AG04450 (cell line): ENCODE measurements around the gene SLC4A1. TPM values are rescaled to one million over a fixed set of nuclear protein-coding genes. Genes with fewer than 3 reads are reported as not detected.

ENCODE experiments used
- CTCF ChIA-PET: fragments of 300-600, 350-600 bp; formaldehyde crosslinking; extraction: SDS; loops from one replicate; lab custom pipeline; 2022; ENCODE audit warnings: antibody characterized with exemption, inconsistent platforms; lab: Charles Lee
- POLR2A ChIA-PET: fragments of 350-600 bp; formaldehyde crosslinking; extraction: SDS; loops from one replicate; lab custom pipeline; 2021; ENCODE audit warnings: antibody characterized with exemption, inconsistent platforms; lab: Yijun Ruan, JAX
- DNase-seq: peaks from one replicate; pipeline ENCODE4 v3.0.0-alpha.2; 2011; ENCODE audit warnings: low read depth, low spot score
- H3K27ac ChIP-seq: one replicate; pipeline ENCODE4 v1.5.1; 2012; ENCODE audit warnings: low read depth, low read length, control low read depth
- H3K27me3 ChIP-seq: one replicate; pipeline ENCODE4 v1.6.0; 2012; ENCODE audit warnings: low read length; ENCODE audit not compliant: control insufficient read depth, insufficient read depth
- H3K4me3 ChIP-seq: 2 replicates; pipeline ENCODE4 v1.5.1; 2011; ENCODE audit warnings: mild to moderate bottlenecking, low read depth, low read length, control low read depth
- H3K9me3 ChIP-seq: 2 replicates; pipeline ENCODE4 v1.5.1; 2012; ENCODE audit warnings: low read length; ENCODE audit not compliant: control insufficient read depth, insufficient read depth
- polyA plus RNA-seq: library from polyadenylated mRNA; depleted of rRNA; stranded (reverse); fragments of >200 nt; gene quantifications from 2 replicates; pipeline ENCODE4 v1.2.3, GENCODE V29; 2011
- TF ChIP-seq, protein P1 (sequence below): IDR thresholded peaks from 2 replicates; pipeline ENCODE4 v1.5.1; 2011; ENCODE audit warnings: low read depth, low read length, control low read depth, inconsistent platforms

The SLC4A1 gene
- polyA plus RNA-seq, 1 experiment: not detected

DNA sequence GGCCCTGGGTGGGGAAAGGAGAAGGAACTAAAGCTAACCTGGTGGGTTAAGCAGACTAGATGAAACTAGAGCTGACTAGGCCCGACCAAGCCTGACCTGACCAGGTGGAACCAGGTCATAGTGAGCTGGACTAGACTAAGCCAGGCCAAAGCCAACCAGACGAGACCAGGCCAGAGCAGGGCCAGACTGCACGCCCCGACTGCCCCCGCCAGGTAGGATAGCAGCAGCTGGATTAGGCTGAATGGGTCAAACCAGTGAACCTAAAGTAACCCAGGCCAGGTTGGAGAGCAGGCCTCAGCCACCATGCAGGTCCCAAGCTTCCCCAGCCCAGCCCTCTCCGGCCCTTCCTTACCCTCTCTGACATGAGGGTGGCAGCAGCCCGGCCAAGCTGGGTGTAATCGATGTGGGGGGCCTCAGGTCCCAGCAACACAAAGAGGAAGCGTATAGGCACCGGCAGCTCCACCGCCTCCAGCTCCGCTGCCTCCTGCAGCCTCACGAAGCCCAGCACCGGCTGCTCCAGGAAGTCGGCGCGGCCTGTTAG lies 9.1 kb downstream of the SLC4A1 start:
- H3K4me3 ChIP-seq: no peak overlapping the region

DNA sequence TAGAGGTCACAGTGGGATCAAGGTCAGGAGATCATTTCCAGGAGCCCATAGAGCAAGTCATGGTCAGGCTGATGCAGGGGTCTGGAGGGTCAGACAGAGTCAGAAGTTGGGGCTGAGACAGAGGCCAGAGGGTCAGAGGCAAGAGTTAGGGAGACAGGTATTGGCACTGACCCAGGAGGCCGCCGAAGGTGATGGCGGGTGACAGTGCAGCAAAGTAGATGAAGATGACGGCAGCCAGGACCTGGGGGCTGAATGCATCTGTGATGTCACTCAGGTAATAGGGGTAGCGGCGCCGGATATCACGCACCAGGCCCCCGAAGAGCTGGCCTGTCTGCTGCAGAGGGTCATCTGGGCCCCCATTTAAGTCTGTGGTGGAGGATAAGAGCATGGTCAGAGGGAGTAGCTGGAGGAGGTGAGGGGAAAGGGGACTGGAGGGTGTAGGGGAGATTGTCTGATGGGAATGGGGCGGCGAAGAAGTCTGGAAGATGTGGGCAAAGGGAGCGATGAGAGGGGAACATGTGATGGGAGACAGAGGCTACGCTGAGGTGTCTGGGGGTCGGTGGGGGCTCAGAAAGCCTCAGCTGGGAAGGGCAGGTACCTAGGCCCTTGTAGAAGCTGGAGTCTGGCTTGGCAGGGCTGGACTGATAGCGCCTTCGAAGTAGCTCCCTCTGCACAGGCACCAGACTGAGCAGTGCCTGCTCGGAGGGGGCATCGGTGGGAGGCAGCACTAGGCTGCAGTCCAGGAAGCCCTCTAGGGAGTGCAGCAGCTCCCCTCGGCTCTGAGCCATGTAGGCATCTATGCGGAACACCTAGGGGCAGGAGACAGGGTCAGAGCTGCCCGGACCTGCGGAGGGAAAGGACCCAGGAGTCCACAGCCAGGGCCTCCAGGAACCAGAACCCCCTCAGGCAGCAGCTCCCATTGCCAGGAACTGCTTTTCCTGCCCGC lies 9.8 kb downstream of the SLC4A1 start:
- ChIA-PET POLR2A (no interaction called here), CTCF (no interaction called here)
- Histone ChIP-seq H3K27ac (no peak overlapping the region), H3K9me3 (no peaks in the 10 kb centered on the region; the same call in 1 of the 2 replicates), H3K27me3 (peaks cover 27% of the 10 kb centered on the region), H3K4me3 (no peak overlapping the region)
- TF ChIP-seq, protein P1, sequence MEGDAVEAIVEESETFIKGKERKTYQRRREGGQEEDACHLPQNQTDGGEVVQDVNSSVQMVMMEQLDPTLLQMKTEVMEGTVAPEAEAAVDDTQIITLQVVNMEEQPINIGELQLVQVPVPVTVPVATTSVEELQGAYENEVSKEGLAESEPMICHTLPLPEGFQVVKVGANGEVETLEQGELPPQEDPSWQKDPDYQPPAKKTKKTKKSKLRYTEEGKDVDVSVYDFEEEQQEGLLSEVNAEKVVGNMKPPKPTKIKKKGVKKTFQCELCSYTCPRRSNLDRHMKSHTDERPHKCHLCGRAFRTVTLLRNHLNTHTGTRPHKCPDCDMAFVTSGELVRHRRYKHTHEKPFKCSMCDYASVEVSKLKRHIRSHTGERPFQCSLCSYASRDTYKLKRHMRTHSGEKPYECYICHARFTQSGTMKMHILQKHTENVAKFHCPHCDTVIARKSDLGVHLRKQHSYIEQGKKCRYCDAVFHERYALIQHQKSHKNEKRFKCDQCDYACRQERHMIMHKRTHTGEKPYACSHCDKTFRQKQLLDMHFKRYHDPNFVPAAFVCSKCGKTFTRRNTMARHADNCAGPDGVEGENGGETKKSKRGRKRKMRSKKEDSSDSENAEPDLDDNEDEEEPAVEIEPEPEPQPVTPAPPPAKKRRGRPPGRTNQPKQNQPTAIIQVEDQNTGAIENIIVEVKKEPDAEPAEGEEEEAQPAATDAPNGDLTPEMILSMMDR: no peak
- no peak for DNase-seq

More for the DNA sequence above, 9.1 kb downstream of the SLC4A1 start:
- H3K27ac ChIP-seq: no peak overlapping the region
- H3K9me3 ChIP-seq: no peaks in the 10 kb centered on the region; the same call in 1 of the 2 replicates
- ChIA-PET CTCF (no interaction called here), POLR2A (no interaction called here)
- no peak for DNase-seq
- TF ChIP-seq, protein P1: no peak
- H3K27me3 ChIP-seq: peaks cover 29% of the 10 kb centered on the region

DNA sequence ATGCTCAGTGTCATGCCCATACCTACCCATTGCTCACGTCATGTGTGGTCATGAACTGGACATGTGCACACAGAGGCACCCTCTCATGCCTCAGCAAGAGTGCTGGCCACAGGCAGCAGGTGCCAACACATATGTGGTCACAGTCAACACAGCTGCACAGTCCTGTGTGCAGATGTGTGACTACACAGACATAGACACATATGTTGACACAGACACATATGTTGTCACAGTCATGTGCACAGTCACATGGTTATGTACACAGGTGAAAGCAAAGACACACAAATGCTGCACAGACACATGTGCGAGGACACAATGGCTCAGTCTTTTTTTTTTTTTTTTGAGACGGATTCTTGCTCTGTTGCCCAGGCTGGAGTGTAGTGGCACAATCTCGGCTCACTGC lies 11.3 kb downstream of the SLC4A1 start:
- TF ChIP-seq, protein P1: no peak
- H3K27me3 ChIP-seq: peaks cover 20% of the 10 kb centered on the region
- ChIA-PET POLR2A (no interaction called here), CTCF (no interaction called here)
- H3K27ac ChIP-seq: no peak overlapping the region
- no peaks in the 10 kb centered on the region; the same call in 1 of the 2 replicates for H3K9me3 ChIP-seq
- H3K4me3 ChIP-seq: no peak overlapping the region
- DNase-seq: no peak

DNA sequence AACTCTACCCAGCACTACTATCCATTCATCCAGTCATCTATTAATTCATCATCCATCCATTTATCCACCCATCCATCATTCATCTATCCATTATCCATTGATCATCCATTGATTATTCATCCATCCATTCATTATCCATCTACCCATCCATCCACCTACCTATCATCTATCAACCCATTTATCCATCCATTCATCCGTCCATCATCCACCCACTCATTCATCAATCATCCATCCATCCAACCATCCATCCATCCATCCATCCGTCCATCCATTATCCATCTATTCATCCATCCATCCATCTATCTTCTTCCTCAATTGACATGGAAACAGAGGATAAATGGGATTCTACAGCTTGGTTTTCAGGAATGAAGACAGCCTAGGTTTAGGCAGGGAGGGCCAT lies 12.0 kb downstream of the SLC4A1 start:
- no peak overlapping the region for H3K27ac ChIP-seq
- peaks cover 20% of the 10 kb centered on the region for H3K27me3 ChIP-seq
- no peak overlapping the region for H3K4me3 ChIP-seq
- TF ChIP-seq, protein P1: no peak
- ChIA-PET POLR2A (no interaction called here), CTCF (no interaction called here)
- H3K9me3 ChIP-seq: no peaks in the 10 kb centered on the region; the same call in 1 of the 2 replicates
- DNase-seq: no peak
